HG02571 (cell line): Measurements from ENCODE around the gene PAN3.

Experiments
- ATAC-seq: cut with Tn5 transposase; IDR thresholded peaks from one replicate; pipeline ENCODE4 v1.9.1; 2021; ENCODE audit warnings: mild to moderate bottlenecking, moderate library complexity; ENCODE audit not compliant: unreplicated experiment

PAN3 gene

DNA sequence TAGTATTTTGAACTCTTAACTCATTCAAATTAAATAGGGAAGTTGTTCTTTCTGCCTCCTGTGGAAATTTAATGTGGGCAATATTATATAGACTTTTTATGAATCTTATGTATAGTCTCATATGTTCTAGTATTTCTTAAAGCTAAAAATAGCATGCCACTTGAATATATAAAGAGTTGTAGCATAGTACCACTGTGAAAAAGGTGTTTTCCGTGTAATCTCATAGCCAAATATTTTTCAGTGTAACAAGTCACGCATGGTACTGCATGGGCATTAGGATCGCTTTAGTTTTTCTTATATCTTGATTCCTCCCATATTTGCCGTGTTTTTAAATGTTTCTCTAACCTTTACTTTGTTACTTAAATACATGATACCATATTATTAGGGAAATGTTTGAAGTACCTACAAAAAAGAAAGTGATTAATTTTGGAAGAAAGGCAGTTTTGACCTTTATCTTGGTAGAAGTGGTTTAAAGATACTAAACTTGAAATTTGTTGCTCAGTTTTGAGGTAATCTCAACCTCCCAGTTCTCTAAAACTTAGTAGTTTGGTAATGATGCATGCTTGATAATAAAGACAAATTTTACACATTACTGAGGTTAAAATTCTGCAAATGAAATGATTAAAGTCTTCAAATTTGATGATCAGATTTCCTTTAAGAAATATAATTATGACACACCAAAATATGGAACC, 81.2 kb downstream of the PAN3 start:
- ATAC-seq, result no peak

- no peak for ATAC-seq
Measured at GRCh38 chr13:28220166-28220565, 81.8 kb downstream of the PAN3 start.

- ATAC-seq, result no peak
Measured at GRCh38 chr13:28229522-28230411, 91.4 kb downstream of the PAN3 start.

DNA sequence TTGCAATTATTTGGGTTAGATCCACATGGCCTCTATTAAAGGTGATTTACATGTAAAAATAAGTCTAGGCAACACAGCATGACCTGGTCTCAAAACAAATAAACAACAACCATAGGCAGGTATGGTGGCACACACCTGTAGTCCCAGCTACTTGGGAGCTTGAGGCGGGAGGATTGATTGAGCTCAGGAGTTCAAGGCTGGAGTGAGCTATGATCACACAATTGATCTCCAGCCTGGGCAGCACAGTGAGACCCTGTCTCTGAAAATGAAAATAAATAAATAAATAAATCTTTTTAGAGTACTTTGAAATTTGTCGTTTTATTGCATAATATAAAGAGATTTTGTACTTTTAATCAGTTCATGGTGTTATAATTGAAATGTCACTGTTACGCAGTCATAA, 93.3 kb downstream of the PAN3 start:
- no peak for ATAC-seq

DNA sequence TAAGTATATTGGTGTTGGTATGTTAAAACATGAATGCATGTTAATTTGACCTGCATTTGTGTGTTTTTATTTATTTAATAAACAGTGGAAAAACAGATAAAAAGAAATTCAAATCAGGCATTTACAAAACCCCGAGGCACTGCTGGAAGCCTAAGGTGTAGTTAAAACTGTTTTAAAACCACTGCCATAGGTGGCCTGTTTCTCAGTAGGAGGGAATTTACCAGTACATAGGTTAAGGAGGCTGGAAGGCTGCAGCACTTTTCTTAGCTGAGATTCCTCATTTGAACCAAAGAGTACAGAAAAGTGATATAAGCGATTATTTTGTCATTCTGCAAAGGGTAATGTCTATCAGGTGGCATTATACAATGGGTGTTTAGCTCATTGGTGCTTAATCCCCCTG, 99.6 kb downstream of the PAN3 start:
- no peak for ATAC-seq

DNA sequence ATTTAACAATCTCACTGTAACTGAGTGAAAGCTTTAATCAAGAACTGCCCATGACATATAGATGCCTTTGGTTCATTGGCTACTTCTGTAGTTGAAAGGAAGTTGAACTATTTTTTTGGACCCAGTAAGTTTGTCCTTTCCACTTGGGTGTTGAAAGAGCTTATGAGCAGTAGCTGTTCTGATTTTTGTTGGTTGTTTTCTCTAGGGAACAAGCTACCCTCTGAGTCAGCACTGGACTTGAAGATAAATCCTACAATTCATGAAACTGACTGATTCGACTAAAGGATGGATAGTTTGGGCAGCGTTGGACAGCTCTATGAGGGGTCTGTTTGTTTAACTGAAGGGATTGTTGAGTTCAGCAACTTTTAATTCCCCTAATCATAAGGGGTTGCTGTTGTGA, 101.0 kb downstream of the PAN3 start:
- ATAC-seq, result no peak

GRCh38 chr13:28245465-28245864, 107.1 kb downstream of the PAN3 start:
- ATAC-seq, result no peak

- no peak for ATAC-seq
Measured at GRCh38 chr13:28246891-28247290, 108.5 kb downstream of the PAN3 start.

DNA sequence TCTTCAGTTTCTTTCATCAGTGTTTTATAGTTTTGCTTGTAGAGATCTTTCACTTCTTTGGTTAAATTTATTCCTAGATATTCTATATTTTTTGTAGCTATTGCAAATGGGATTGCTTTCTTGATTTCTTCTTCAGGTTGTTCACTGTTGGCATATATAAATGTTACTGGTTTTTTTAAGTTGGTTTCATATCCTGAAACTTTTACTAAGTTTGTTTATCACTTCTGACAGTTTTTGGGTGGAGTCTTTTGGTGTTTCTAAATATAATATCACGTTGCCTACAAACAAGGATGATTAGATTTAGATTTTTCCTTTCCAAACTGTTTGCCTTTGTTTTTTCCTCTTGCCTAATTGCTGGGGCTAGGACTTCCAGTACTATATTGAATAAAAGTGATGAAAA, 109.7 kb downstream of the PAN3 start:
- ATAC-seq, result no peak

GRCh38 chr13:28250542-28250941, 112.2 kb downstream of the PAN3 start:
- no peak for ATAC-seq

GRCh38 chr13:28251466-28251865, 113.1 kb downstream of the PAN3 start:
- no peak for ATAC-seq

- ATAC-seq, result no peak
Measured at GRCh38 chr13:28252547-28252946, 114.2 kb downstream of the PAN3 start.

DNA sequence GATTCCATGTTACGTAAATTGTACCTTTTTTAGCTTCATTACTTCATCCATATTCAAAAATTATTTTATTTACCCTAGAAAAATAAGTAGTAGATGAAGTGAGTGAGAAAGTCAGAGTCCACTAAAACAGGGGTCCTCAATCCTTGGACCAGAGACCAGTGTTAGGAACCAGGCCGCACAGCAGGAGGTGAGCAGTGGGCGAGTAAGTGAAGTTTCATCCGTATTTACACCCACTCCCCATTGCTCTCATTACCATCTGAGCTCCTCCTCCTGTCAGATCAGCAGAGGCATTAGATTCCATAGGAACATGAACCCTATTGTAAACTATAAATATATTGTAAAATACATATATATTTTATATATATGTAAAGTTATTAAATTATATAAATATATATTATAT, 119.0 kb downstream of the PAN3 start:
- no peak for ATAC-seq

DNA sequence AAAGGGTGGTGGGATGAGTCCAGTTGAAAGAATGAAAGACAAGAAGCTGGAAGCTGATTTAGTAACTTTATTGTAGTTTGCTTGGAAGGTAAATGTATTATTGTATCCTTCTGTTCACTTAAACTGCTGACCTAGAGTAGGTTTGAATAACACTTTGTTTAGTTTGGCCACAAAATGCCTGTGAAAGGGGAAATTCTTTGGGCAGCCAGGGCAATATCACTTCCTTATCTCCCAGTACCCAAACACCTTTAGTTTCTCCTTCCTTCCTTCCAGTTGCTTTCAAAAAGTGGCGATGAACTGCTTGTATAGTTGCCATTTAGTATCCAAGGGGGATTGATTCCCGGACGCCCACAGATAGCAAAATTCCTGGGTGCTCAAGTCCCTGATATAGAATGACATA, 120.1 kb downstream of the PAN3 start:
- no peak for ATAC-seq

GRCh38 chr13:28267497-28267896, 129.2 kb downstream of the PAN3 start:
- no peak for ATAC-seq

GRCh38 chr13:28268800-28269223, 130.5 kb downstream of the PAN3 start:
- peak; percentile 99 for ATAC-seq

DNA sequence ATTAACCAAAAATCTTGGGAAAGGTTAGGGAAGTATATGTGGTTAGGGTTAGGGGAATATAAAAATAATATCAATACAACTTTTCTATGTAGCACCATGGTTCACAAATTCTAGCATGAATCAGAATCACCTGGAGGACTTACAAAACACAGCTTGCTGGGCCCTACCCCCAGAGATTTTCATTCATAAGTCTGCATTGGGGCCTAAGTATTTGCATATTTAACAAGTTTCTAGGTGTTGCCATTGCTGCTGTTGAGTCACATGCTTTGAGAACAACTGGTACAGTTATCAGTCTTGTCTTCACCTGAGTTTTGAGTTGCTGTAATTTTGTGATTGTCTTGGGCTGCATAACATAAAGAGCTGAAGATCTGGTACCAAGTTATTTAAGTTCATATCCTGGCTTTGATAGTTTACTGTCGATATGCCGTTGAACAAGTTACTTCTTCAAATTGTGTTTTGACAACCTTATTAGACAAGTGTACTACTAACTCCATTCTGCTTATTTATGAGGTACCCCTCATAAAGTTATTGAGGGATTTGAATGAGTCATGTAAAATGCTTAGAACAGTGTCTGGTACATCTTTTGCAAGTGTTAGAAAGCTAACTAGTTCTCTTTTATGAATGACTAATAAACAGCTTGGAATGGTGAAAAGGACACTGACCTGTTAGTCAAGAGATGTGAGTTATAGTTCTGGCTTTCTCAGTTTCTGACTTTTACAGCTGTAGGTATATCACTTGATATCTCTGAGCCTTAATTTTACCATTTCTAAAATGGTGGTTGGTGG, 132.9 kb downstream of the PAN3 start:
- no peak for ATAC-seq

GRCh38 chr13:28273919-28274318, 135.6 kb downstream of the PAN3 start:
- ATAC-seq, result no peak

DNA sequence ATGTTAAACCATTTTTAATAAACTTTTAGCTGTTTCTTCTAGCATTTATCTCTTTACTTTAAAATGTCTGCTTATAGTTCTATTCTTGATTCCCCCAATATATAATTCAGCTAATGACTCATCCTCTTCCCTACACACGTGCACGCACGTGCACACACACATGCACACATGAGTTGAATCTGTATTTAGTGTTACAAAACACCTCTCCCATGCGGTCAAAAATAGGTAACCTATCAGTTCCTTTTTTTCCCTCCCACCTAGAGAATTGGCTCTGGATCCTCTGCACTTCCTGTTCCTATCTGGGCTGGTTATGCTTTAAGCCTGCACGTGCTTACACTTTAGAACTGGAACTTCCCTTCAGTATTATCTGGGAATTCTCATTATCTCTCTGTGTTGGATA, 144.1 kb downstream of the PAN3 start:
- no peak for ATAC-seq

DNA sequence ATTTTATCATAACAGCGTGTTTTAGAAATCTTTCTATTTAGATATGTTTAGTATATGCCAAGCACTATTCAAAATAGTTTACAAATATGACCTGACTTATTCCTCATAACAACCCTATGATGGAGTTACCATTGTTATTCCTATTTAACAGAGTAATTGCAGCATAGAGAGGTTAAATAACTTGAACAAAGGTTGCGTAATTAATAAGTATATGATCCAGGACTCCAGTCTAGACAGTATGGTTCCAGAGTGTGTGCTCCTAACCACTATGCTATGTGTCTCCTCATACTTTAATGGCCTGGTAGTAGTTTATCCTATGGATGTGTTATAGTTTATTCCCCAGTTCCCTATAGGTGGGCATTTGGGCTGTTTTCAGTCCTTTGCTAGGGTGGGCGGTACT, 145.3 kb downstream of the PAN3 start:
- ATAC-seq, result no peak

DNA sequence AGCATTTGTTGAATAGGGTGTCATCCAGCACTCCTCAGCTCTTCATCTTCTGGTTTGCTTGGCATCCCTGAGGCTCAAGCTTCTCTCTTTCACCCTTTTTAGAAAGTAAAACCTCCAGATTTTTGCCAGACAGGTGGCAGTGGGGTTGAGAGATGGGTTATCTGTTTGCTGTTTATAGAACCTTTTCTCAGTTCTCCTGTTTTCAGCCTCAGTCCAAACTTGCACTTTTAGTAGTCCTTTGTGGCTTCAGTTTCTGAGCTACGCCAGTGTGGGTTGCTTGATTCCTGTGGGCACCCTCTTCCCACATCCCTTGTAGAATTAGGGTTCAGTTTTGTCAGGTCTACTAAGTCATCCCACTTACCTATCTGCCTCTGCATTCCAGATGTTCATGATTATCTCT, 147.9 kb downstream of the PAN3 start:
- ATAC-seq, result no peak

GRCh38 chr13:28297341-28297740, 159.0 kb downstream of the PAN3 start:
- no peak for ATAC-seq
